Medulla oblongata (tissue), 1 donor: ENCODE measurements around the gene LGALS8.
"Not testable (repeated sequence)": the region's sequence is repeated elsewhere in the genome, so short reads cannot be mapped to it uniquely, and the experiment has no call there.

Source experiments
- DNase-seq: peaks from one replicate; pipeline ENCODE4 v3.0.0-alpha.2; 2015; ENCODE audit errors: extremely low spot score

LGALS8 gene

DNA sequence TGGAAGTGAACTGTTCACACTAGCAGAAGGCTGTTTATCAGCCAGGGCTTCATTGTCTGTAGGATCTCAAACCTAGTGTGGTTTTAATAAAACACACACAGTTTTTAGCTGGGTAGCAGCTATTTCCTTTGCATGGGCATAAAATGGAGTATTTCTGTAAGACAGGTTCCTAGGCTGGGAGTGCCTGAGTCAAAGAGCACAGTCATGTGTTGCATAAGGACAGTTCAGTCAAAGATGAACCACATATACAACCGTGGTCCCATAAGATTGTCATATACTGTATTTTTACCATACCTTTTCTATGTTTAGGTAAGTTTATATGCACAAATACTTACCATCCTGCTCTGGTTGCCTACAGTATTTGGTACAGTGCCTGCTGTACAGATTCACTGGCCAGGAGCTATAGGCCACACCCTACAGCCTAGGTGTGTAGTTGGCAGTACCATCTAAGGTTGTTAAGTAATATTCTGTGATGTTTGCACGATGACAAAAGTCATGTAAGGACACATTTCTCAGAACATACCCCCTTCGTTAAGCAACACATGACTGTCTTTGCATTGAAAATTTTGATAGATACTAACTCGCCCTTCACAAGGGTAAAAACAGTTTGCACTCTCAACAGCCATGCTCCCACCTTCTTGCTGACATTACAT, 17.2 kb downstream of the LGALS8 start:
- DNase-seq = no peak

DNA sequence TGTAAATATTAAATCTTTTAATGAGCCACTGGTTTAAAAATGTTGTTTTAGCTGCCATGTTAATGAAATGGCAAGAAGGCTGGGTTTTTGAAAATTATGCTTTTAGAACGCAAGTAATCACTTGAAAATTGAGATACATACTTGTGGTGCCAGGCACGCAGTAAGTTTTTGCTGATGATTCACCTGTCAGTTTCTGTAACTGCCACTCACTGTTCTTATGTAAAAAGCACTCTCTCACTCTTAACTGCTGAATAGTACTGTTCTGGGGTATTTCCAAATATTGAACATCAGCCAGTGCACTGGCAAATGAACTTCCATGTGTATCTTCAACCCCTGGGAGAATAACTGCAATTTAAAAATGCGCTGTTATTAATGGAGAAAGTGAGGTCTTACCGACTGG, 17.9 kb downstream of the LGALS8 start:
- no peak for DNase-seq

- DNase-seq = no peak
Measured at GRCh38 chr1:236543065-236543669, 19.4 kb downstream of the LGALS8 start.

DNA sequence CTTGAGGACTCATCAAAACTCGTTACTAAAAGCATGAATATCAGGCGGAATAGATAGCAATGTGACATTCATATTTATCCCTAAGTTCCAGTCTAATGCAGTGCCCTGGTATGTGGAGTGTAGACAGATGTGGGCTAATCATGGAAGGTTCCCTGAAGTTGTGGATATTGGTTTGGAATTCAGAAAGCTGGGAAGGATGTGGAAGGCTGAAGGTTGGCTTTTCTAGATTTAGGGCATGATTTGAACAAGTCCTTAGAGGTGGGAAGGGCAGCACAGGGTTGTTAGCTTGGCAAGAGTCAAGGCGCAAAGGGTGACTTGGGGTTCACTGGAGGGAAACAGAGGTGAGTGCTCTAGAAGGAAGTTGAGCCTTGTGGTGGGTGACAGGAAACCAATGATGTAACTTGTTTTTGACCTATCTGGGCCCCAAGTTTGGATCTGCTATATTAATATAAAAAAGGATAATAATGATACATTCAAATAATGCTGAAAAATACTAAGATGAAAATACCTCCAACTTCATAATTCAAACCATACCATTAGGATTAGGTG, 21.9 kb downstream of the LGALS8 start:
- DNase-seq = no peak

GRCh38 chr1:236548452-236548851, 24.7 kb downstream of the LGALS8 start:
- DNase-seq = no peak

DNA sequence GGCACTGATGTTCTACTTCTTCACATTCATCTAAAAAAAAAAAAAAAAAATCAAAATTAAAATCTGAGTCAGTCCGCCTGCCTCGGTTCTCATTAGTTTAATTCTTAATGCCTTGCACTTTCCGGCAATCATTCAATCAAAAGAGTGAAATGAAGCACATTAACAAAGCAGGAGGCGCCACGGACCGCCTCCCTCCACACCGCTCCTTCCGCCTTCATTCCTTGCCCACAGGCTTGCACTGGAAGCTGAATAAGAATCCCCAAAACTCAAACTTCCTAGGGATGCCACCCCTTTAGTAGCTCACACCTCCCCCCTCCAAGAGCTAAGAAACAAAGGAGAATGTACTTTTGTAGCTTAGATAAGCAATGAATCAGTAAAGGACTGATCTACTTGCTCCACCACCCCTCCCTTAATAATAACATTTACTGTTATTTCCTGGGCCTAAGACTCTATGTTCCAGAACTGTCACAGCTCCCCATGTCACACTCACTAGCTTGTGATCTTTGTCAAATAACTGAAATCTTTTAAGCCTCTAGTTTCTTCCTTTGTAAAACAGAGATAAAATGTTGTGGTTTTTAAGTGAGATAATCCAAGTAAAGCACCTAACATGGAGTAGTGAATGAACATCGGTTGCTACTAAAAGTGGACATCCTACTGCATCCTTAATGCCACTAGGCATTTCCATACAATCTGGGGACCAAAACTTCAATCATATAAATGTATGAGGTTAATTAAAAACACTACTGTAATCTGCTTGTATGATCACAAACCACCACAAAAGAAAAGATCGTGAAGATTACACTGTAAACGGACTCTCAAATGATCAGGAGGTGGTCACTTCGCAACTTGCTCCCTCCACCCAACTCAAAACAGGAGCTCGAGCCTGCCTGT, 27.4 kb downstream of the LGALS8 start:
- no peak for DNase-seq

DNA sequence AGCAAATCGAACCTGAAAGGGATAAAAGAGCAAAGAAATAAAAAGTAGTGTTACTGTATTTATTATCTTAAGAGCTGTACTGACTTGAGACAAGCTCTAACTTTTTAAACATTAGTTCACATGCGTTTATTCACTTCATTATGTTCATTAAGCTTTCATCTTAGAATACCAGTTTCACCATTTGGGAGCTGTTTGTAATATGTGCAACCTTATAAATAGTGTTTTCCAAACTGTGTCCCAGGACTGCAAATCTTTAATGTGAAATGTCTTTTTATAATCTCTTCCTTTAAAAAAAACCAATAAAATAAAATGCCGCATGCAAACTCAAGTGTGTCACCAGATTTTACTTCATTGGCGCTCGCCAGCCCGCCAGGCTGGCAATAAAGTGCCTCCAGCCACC, 28.3 kb downstream of the LGALS8 start:
- no peak for DNase-seq

DNA sequence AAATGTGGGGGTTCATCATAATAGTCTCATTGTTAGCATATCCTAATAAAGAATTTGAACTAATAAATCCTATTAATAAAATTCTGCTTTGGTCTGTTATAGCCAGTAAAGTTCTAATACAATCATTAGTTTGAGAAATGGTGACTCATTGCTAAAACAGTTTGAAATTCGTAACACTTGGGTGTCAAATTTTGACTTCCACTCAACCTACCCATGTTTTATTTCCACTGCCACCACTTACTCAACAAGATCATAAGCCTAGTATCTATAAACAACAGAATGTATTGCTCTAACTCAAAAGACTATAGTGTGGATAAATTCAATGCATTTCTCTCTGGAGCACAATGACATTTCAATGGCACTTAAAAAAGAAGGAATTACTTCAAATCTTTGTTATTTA, 29.1 kb downstream of the LGALS8 start:
- no peak for DNase-seq

GRCh38 chr1:236553370-236553769, 29.6 kb downstream of the LGALS8 start:
- no peak for DNase-seq

GRCh38 chr1:236556606-236557005, 32.8 kb downstream of the LGALS8 start:
- DNase-seq = no peak

DNA sequence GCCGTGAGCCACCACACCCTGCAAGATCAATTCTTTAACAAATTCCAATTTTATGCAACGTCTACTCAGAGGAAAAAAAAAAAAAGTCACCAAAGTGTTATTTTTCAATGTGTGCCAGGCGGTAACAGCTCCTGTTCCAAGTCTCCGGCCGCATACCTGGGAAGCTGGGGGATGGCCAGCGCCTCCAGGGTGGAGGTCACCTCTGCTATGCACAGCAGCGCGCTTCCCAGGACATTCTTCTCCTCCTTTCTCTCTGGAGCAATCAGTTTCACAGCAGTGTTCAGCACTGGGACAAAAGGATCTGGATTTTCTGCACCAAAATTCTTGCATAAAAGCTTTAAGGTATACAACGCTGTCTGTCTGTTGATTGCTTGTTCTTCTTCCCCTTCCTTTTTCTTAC, 34.3 kb downstream of the LGALS8 start:
- DNase-seq = no peak

DNA sequence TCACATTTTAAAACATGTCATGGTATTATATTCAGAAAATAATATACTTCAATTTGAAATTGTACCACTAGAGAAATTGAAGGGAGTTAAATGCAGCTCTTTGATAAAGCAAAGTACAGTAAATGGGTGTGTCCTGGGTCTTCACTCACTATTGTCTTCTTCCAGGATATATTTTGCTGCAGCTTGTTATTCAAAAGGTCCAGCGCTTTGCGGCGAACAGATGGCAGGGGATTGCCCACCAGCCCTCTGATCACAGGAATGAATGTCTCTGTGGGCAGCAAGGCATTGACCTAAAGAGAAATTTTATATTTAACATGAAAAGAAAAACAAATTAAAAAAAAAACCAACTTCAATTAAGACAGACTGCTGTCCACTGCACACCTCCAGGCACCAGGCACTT, 35.1 kb downstream of the LGALS8 start:
- DNase-seq = no peak

GRCh38 chr1:236560213-236560771, 36.5 kb downstream of the LGALS8 start:
- DNase-seq = no peak

- DNase-seq = no peak
Measured at GRCh38 chr1:236561976-236562375, 38.2 kb downstream of the LGALS8 start.

DNA sequence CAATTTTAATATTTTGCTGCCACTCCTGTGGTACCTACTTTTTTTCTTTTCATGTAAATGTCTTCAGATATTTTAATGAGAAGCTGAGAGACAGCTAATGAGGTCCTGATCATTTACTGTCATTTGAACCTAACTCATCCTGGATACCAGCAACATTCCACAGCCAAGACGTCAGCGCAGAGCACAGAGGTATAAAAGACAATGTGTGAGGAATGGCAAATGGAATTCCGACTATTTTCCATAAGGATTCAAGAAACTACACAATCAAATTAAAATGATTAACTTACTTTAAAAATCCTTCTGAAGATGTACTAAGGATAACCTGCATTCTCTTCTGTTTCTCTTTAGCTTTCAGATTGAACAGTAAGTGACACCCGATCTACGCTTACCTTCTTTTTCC, 41.7 kb downstream of the LGALS8 start:
- no peak for DNase-seq

GRCh38 chr1:236568285-236568894, 44.6 kb downstream of the LGALS8 start:
- DNase-seq = no peak

DNA sequence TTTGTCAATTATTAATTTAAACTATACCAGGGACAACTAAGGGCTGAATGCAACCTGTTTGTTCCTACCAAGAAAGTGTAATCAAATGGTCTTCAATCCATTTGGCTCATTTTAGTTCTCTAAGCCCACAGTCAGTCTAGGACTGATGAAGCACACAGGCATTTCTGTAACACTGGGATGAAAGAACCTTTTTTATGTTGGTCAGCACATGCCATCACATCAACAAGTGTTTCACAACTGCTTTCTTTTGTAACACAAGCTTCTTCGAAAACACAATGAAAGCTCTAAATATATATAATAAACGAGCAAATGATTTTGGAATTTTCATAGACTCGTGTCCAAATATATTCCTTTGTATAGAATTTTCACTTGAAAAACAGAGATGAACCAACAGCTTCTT, 51.7 kb downstream of the LGALS8 start:
- DNase-seq = peak; percentile 61

DNA sequence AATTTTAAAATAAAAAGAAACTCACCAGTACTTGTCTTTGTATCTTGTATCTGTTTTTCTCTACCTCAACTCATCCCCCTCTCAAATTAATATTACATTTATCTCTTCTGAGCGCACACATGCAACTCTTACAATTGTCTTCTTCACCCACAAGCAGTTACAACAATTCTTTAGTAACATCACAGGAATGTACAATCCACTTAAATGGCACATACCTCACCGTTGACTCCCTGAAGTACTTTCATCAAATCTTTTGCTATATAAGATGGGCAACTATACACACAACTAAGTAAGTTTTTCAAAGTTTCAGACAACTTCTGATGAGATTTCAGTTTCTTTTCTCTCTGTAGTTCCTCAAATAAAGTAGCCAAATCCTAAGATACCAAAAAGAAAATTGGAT, 52.2 kb downstream of the LGALS8 start:
- DNase-seq = no peak

DNA sequence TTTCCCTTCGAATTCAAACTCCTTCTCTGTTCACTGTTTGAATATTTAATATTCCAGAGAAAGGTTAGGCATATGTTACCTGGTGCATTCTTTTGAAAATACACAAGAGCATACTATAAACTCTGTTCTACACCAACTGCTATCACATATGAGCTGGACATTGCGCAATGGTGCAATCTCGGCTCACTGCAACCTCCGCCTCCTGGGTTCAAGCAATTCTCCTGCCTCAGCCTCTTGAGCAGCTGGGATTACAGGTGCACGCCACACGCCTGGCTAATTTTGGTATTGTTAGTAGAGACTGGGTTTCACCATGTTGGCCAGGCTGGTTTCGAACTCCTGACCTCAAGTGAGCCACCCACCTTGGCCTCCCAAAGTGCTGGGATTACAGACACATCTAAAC, 53.3 kb downstream of the LGALS8 start:
- DNase-seq = not testable (repeated sequence)

- no peak for DNase-seq
Measured at GRCh38 chr1:236578661-236579060, 54.9 kb downstream of the LGALS8 start.

DNA sequence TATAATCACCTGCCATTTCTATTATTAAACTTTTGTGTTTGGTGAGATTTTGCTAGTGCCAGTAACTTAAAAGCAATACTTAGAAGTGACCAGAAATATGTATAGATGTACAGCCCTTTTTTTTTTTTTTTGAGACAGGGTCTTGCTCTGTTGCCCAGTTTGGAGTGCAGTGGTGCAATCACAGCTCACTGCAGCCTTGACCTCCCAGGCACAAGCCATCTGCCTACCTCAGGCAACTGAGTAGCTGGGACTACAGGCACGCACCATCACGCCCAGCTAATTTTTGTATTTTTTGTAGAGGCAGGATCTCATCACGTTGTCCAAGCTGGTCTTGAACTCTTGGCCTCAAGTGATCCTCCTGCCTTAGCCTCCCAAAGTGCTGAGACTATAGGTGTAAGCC, 56.6 kb downstream of the LGALS8 start:
- DNase-seq = not testable (repeated sequence)

DNA sequence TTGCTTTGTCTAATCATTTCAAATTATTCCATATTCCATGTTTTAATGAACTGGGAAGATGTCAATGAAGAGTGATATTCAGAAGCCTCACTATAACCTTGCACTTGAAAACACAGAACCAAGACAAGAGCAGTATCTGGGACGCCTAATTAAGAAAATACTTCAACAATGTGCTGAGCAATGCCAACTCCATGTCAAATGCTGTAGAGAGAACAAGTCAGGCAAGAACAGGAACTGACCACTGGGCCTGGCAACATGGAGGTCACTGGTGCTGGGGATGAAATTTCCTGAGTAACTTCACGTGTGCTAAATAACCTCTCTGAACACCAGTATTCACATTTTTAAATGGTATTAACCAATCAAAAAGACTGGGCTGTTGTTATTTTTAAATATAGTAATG, 57.7 kb downstream of the LGALS8 start:
- DNase-seq = no peak
